Mucosa of stomach (tissue), 1 donor: ENCODE results near the gene FABP6.

Experiments used
- H3K27me3 ChIP-seq: one replicate; pipeline ENCODE4 v1.7.0; 2013; ENCODE audit warnings: mild to moderate bottlenecking, low read length; ENCODE audit not compliant: control insufficient read depth, insufficient read depth
- H3K36me3 ChIP-seq: one replicate; pipeline ENCODE4 v1.7.0; 2013; ENCODE audit warnings: low read length; ENCODE audit not compliant: control insufficient read depth, insufficient read depth
- H3K4me1 ChIP-seq: one replicate; pipeline ENCODE4 v1.7.0; 2013; ENCODE audit warnings: mild to moderate bottlenecking, low read length; ENCODE audit not compliant: control insufficient read depth, insufficient read depth
- H3K4me3 ChIP-seq: one replicate; pipeline ENCODE4 v1.7.0; 2013; ENCODE audit warnings: low read length
- H3K9ac ChIP-seq: one replicate; pipeline ENCODE4 v1.7.0; 2013; ENCODE audit warnings: mild to moderate bottlenecking, low read length, moderate library complexity
- H3K9me3 ChIP-seq: one replicate; pipeline ENCODE4 v1.7.0; 2013; ENCODE audit warnings: mild to moderate bottlenecking, low read length, moderate library complexity; ENCODE audit not compliant: control insufficient read depth
- donor health status: Pancreatic carcinoma.

Gene FABP6

DNA sequence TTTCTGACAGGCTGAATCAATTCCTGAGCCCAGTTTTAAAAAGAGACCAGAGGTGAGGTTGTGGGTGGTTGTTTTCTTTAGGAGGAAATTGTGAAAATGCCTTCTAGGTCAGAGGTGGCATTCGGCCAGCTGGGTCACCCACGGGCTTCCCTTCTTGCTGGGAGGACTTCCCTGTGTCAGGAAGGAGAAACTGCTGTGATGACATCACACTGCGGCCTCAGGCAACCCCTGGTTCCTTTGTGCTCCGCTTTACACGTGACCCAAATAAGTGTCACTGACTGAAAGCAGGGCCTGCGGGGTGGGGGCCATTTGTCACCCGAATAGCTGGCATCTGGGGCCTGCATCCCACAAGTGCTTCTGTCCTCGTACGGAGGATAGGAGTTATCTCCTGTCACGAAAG lies 39.7 kb downstream of the FABP6 start:
- Histone ChIP-seq H3K36me3 (no peaks in the 10 kb centered on the region), H3K9ac (no peak overlapping the region), H3K27me3 (no peaks in the 10 kb centered on the region), H3K4me3 (no peak overlapping the region), H3K4me1 (peaks cover 4% of the 10 kb centered on the region), H3K9me3 (no peaks in the 10 kb centered on the region)

DNA sequence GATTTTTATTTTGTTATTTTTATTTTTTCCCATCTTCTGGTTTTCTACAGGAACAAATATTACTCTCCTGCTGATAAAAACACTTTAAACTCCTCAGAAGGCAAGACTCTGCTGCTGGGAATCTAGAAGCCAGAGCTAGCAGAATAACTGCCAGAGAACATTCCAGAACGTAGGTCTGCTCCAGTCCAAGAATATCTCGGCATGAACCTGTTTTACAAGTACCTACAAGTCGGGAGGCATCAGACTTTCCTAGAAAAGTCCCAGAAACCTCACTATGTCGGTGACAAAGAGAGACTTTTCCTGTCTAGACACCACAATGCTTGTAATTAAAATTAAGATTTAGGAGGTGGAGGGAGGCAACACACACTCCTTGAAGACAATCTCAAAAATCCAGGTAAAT lies 41.4 kb downstream of the FABP6 start:
- Histone ChIP-seq H3K27me3 (no peaks in the 10 kb centered on the region), H3K4me3 (no peak overlapping the region), H3K4me1 (peaks cover 4% of the 10 kb centered on the region), H3K36me3 (no peaks in the 10 kb centered on the region), H3K9me3 (no peaks in the 10 kb centered on the region), H3K9ac (no peak overlapping the region)

DNA sequence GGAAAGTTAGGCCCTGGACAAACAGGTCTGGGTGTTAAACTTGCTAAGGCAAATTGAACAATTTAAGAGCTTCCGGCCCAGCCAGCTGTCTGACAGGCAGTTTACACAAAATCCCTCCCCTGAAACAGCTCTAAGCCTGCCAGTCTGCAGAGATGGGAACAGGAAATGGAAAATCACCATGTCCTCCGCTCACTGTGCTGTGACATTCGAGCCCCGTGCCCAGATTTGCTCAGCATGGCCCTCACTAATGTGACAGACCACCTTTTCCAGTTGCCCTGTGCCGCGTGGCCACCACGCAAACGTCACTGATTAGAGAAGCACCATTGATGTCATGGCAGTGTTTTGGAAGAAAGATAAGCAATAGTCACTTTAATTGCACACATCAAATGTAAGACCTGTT lies 42.1 kb downstream of the FABP6 start:
- no peak overlapping the region for H3K4me3 ChIP-seq
- H3K9me3 ChIP-seq = no peaks in the 10 kb centered on the region
- H3K36me3 ChIP-seq = no peaks in the 10 kb centered on the region
- H3K9ac ChIP-seq = no peak overlapping the region
- peaks cover 4% of the 10 kb centered on the region for H3K4me1 ChIP-seq
- H3K27me3 ChIP-seq = no peaks in the 10 kb centered on the region

DNA sequence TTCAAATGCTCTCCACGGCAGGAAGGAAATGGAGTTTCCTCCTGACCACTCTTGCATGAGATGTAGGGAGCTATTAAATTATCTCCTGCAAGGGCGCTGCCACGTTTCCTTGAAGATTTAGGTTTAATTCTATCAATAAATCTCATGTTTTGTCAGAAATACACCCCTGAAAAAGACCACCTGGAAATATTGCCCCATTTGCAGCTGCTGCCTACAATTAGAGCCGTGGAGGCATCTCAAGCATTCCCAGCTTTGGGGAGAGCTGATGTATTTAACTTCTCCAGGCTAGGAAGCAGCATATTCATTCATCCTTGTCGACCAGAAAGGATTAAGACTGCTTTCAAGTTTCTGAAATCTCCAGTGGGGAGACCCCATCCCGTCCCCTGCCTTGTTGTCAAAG lies 42.5 kb downstream of the FABP6 start:
- Histone ChIP-seq H3K36me3 (no peaks in the 10 kb centered on the region), H3K4me1 (peaks cover 4% of the 10 kb centered on the region), H3K4me3 (no peak overlapping the region), H3K9ac (no peak overlapping the region), H3K9me3 (no peaks in the 10 kb centered on the region), H3K27me3 (no peaks in the 10 kb centered on the region)

DNA sequence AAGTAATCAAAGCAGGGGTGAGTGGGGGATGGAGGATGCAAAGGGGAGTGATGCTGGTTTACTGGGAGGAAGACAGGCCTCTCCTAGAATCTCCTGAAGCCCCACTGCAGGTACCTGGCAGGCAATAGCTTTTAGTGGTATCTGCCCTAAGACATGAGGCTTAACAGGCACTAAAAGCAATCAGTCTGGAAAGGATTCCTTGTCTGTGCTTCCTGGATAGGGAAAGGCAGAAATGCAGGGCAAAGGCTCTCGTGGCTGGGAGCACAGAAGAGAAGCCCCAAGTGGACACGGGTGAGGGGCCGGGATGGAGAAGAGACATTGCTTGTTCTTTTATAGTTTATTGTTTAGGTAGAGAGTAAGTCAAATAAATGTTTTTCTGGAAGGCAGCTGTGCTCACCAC lies 43.0 kb downstream of the FABP6 start:
- Histone ChIP-seq H3K36me3 (no peaks in the 10 kb centered on the region), H3K4me1 (peaks cover 4% of the 10 kb centered on the region), H3K9ac (no peak overlapping the region), H3K4me3 (no peak overlapping the region), H3K27me3 (no peaks in the 10 kb centered on the region), H3K9me3 (no peaks in the 10 kb centered on the region)

DNA sequence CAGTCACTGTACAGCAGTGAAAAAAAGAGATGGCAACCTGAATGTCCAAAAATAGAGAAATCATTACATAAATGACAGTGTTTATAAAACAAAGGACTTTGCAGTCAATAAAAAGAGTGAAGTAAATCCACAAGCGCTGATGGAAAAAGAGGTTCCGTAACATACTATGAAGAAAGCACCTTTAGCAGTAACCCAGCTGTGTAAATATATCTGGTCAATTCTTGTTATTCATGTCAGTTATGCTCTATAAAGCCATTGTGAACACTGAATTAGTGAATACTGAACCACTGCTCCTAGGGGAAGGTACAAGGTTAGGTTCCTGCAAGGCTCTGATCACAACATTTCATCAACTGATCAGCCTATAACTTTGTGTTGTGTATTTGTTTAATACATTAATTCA lies 43.6 kb downstream of the FABP6 start:
- no peak overlapping the region for H3K4me3 ChIP-seq
- no peaks in the 10 kb centered on the region for H3K27me3 ChIP-seq
- H3K36me3 ChIP-seq = no peaks in the 10 kb centered on the region
- no peak overlapping the region for H3K9ac ChIP-seq
- no peaks in the 10 kb centered on the region for H3K9me3 ChIP-seq
- peaks cover 4% of the 10 kb centered on the region for H3K4me1 ChIP-seq

DNA sequence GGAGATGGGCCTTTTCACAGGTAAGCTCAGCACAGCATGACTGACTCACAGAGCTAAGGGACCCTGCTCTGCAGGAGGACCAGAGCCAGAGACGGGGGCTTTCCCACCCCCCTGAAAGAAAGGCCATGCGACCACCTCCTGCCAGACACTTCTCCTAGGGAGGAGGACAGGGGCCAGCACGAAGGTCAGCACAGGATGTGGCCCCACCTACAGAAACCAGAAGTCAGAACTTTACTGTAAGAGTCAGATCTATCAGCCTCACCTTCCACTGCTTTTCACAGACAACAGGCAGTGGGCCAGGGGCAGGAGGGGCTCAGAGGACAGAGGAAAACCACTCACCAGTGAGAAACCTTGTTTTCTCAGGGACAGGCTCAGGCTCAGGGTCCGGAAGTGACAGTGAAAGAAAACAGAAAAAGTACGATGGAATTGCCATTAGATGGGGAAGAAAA lies 45.2 kb downstream of the FABP6 start:
- no peak overlapping the region for H3K9ac ChIP-seq
- H3K36me3 ChIP-seq = no peaks in the 10 kb centered on the region
- no peaks in the 10 kb centered on the region for H3K27me3 ChIP-seq
- H3K9me3 ChIP-seq = no peaks in the 10 kb centered on the region
- H3K4me3 ChIP-seq = no peak overlapping the region
- H3K4me1 ChIP-seq = peaks cover 4% of the 10 kb centered on the region

DNA sequence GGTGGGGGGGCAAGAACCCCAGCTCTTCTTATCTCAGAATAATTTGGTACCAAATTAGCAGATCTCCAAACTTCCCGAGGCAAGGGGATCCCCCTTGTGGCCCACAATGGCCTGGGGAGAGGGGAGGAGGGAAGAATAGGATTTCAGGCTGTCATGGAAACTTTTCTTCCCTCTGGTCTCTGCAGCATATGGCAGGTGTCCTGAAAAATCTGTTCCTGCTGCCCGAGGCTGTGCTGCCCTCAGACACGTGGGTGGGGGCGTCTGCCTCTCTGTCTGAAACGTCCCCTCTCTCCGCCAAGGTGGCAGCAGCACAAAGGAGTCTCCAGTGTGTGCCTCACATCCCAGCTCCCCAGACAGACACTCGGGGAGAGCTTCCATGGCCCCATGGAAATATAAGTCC lies 49.0 kb downstream of the FABP6 start:
- no peaks in the 10 kb centered on the region for H3K4me1 ChIP-seq
- H3K4me3 ChIP-seq = no peak overlapping the region
- no peaks in the 10 kb centered on the region for H3K36me3 ChIP-seq
- no peaks in the 10 kb centered on the region for H3K9me3 ChIP-seq
- no peaks in the 10 kb centered on the region for H3K27me3 ChIP-seq
- H3K9ac ChIP-seq = no peak overlapping the region

DNA sequence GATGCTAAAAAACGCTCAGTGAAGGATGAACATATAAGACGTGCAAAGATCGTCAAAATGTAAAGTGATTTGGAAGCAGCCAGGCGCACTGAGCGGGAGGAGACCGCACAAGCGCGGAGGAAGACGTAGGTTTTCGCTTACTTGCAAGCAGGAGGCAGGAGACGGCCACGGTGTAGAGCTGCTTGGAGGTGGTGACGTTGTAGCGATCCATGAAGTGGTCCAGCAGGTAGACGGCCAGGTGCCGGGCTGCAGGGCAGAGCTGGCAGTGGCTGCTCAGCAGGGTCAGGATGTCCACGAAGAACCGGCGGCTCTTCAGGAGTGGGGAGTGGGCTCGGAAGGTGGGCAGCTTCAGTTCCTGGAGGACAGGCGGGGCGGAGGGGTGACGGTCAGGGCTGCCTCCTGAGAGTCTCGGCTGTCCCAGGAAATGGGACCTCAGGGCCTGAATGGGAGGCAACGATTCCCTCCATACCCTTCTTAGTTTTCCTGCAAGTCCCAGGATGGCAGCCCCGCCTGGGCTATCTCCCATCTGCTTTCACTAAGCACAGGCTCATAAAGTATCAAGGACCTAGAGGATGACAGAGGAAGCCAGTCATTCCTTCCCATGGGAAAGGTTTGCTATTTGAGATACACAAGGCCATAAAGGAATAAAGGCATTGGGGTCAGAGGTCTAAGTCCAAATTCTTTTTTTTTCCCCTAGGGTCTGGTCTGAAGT lies 51.2 kb downstream of the FABP6 start:
- Histone ChIP-seq H3K9ac (no peak overlapping the region), H3K27me3 (no peaks in the 10 kb centered on the region), H3K9me3 (no peaks in the 10 kb centered on the region), H3K4me1 (no peaks in the 10 kb centered on the region), H3K36me3 (no peaks in the 10 kb centered on the region), H3K4me3 (no peak overlapping the region)

DNA sequence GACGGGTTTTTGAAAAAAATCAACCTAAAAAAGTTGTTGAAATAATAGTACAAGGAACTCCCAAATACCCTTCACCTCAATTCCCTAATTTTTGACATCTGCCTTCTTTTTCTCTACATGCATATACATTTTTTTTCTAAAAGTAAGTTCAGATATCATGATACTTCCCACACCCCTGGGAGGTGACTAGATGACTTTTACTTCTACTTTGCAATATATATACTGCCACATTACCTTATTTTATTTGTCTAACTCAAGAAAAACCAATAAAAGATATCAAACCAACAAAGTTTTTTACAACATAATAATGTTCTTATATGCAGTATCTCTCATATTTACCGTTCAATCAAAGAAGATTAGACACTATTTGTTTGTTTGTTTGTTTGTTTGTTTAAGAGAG lies 52.0 kb downstream of the FABP6 start:
- H3K36me3 ChIP-seq = no peaks in the 10 kb centered on the region
- no peaks in the 10 kb centered on the region for H3K4me1 ChIP-seq
- H3K4me3 ChIP-seq = no peak overlapping the region
- H3K9me3 ChIP-seq = no peaks in the 10 kb centered on the region
- no peaks in the 10 kb centered on the region for H3K27me3 ChIP-seq
- H3K9ac ChIP-seq = no peak overlapping the region

DNA sequence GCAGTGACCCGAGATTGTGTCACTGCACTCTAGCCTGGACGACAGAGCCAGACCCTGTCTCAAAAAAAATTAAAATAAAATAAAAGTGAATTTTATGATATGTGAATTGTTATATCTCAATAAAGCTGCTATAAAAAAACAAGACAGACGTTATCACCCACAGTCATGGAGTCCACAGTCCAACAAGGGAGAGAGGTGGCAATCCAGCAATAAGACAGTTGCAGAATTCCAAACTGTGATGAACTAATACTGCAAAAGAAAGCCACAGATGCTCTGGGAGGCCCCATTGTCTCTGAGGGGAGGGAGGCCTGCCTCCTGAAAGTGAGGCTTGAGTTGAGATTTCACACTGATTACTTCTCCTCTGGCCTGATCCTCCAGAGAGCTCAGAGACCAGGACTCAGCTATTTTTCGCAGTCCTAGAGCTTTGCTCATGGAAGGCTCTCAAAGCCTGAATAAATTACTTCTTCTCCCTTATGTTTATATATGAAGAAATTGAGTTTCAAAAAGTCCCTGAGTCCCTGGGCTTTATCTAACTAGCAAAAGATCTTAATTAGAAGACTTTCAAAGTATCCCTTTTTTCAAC lies 55.1 kb downstream of the FABP6 start:
- Histone ChIP-seq H3K27me3 (no peaks in the 10 kb centered on the region), H3K36me3 (no peaks in the 10 kb centered on the region), H3K9ac (no peak overlapping the region), H3K4me3 (no peak overlapping the region), H3K4me1 (peaks cover 11% of the 10 kb centered on the region), H3K9me3 (no peaks in the 10 kb centered on the region)

DNA sequence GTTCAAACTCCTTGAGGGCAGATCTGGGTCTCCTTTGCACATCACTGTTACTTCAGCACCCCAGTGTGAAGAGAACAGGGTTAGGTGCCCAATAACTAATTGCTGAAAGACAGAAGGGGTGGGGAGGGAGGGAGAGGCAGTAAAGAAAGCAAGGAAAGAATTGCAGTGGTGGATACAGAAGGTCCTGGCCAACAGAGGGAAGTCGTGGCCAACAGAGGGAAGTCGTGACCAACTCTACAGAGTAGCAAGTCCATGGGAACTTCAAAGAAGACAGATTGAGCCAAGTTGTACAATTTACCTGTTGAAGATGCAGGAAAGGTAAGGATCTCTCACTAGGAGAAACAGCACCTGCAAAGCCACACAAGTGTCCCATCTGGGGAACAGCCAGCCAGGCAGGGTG lies 56.0 kb downstream of the FABP6 start:
- Histone ChIP-seq H3K9me3 (no peaks in the 10 kb centered on the region), H3K9ac (no peak overlapping the region), H3K4me1 (peaks cover 11% of the 10 kb centered on the region), H3K4me3 (no peak overlapping the region), H3K36me3 (no peaks in the 10 kb centered on the region), H3K27me3 (no peaks in the 10 kb centered on the region)
